Endodermal cell (in vitro differentiated cells): ENCODE results near the gene MMP24. TPM values are rescaled to one million over a fixed set of nuclear protein-coding genes. Genes with fewer than 3 reads are reported as not detected.
A peak's percentile ranks its signal among the peaks of the same experiment; 100 is the strongest.

Source experiments
- DNase-seq: peaks from one replicate; pipeline ENCODE4 v3.0.0-alpha.2; 2017
- H3K27ac ChIP-seq: 2 replicates; pipeline ENCODE4 v1.5.1; 2013; ENCODE audit warnings: mild to moderate bottlenecking, low read depth, low read length, moderate library complexity
- H3K27me3 ChIP-seq: 2 replicates; pipeline ENCODE4 v1.6.1; 2013; ENCODE audit warnings: mild to moderate bottlenecking, low read length, moderate library complexity; ENCODE audit not compliant: insufficient read depth, control insufficient read depth, poor library complexity, severe bottlenecking
- H3K36me3 ChIP-seq: 2 replicates; pipeline ENCODE4 v1.7.0; 2013; ENCODE audit warnings: mild to moderate bottlenecking, low read length, moderate library complexity; ENCODE audit not compliant: control insufficient read depth, insufficient read depth
- H3K4me1 ChIP-seq: one replicate; pipeline ENCODE4 v1.7.0; 2013; ENCODE audit warnings: low read length; ENCODE audit not compliant: control insufficient read depth, insufficient read depth
- H3K4me3 ChIP-seq: 2 replicates; pipeline ENCODE4 v1.5.1; 2013; ENCODE audit warnings: mild to moderate bottlenecking, low read length, moderate library complexity
- H3K9ac ChIP-seq: 2 replicates; pipeline ENCODE4 v1.6.1; 2013; ENCODE audit warnings: mild to moderate bottlenecking, low read length, moderate library complexity; ENCODE audit not compliant: poor library complexity, severe bottlenecking; ENCODE audit errors: extremely low read depth
- H3K9me3 ChIP-seq: 2 replicates; pipeline ENCODE4 v1.6.1; 2013; ENCODE audit warnings: mild to moderate bottlenecking, low read length, moderate library complexity; ENCODE audit not compliant: control insufficient read depth
- H3K27ac Mint-ChIP-seq: 2 replicates; pipeline ENCODE4 v1.8.0; 2020; ENCODE audit warnings: mixed read lengths
- H3K27me3 Mint-ChIP-seq: 2 replicates; pipeline ENCODE4 v1.8.0; 2021; ENCODE audit warnings: mild to moderate bottlenecking, mixed read lengths; ENCODE audit not compliant: insufficient read depth
- H3K36me3 Mint-ChIP-seq: 2 replicates; pipeline ENCODE4 v1.8.0; 2020; ENCODE audit warnings: low read depth, mixed read lengths
- H3K4me1 Mint-ChIP-seq: 2 replicates; pipeline ENCODE4 v1.8.0; 2020; ENCODE audit warnings: mixed read lengths
- H3K4me3 Mint-ChIP-seq: 2 replicates; pipeline ENCODE4 v1.8.0; 2020; ENCODE audit warnings: mild to moderate bottlenecking, moderate library complexity, mixed read lengths
- H3K9me3 Mint-ChIP-seq: 2 replicates; pipeline ENCODE4 v1.8.0; 2020; ENCODE audit warnings: mild to moderate bottlenecking, mixed read lengths
- CTCF ChIP-seq: fragments of 200-600 bp; sonication (generic); conservative IDR thresholded peaks from 2 replicates; pipeline ENCODE4 v1.5.0; 2021; ENCODE audit warnings: antibody characterized with exemption, mild to moderate bottlenecking
- WGBS, 2 experiments: methylation state at CpG; one replicate each; pipeline versions ENCODE4 v1.1.5 to v1.1.7; 2013; ENCODE audit warnings: missing lambda C conversion rate in 2 of 2, mixed read lengths in 1 of 2; ENCODE audit not compliant: insufficient coverage in 1 of 2, insufficient read length in 1 of 2; 5-methylcytosine and 5-hydroxymethylcytosine counted together
- total RNA-seq, 2 donors: library from RNA; stranded (reverse); fragmentation: NEBNext Ultra II Directional in 1 of 2; extraction: Animal tissue kit (Norgen Biotek cat#: 25700) in 1 of 2; gene quantifications; 2 replicates in 1 of 2; 3 replicates in 1 of 2; pipeline ENCODE4 v1.2.1, GENCODE V29; 2021

The MMP24 gene
- total RNA-seq, 2 donors from 2014 or later = 1.3 to 5.9 TPM

GRCh38 chr20:35319871-35320197, 93.3 kb downstream of the MMP24 start:
- Mint-ChIP-seq H3K9me3 (no peaks in the 10 kb centered on the region), H3K27ac (no peak overlapping the region), H3K36me3 (peaks cover 4% of the 10 kb centered on the region), H3K4me1 (peaks cover 13% of the 10 kb centered on the region), H3K4me3 (no peak overlapping the region), H3K27me3 (no peaks in the 10 kb centered on the region)
- DNase-seq = no peak
- Histone ChIP-seq H3K9me3 (no peaks in the 10 kb centered on the region), H3K4me1 (no peaks in the 10 kb centered on the region), H3K27me3 (no peaks in the 10 kb centered on the region), H3K4me3 (no peak overlapping the region), H3K27ac (no peak overlapping the region), H3K9ac (no peak overlapping the region), H3K36me3 (peaks cover 4% of the 10 kb centered on the region)
- TF ChIP-seq CTCF = no peak

- H3K27ac Mint-ChIP-seq = no peak overlapping the region
- Histone ChIP-seq H3K27ac (no peak overlapping the region), H3K4me1 (no peaks in the 10 kb centered on the region), H3K9me3 (no peaks in the 10 kb centered on the region), H3K27me3 (no peaks in the 10 kb centered on the region), H3K9ac (no peak overlapping the region), H3K4me3 (no peak overlapping the region), H3K36me3 (peaks cover 4% of the 10 kb centered on the region)
- TF ChIP-seq CTCF = no peak
- 98 to 100% methylated on average over 3 of the region's 3 CpGs for WGBS, 2 experiments
- H3K4me3 Mint-ChIP-seq = no peak overlapping the region
- H3K36me3 Mint-ChIP-seq = peaks cover 6% of the 10 kb centered on the region
- no peaks in the 10 kb centered on the region for H3K9me3 Mint-ChIP-seq
- H3K4me1 Mint-ChIP-seq = peaks cover 7% of the 10 kb centered on the region
- H3K27me3 Mint-ChIP-seq = no peaks in the 10 kb centered on the region
- no peak for DNase-seq
These were observed 94.1 kb downstream of the MMP24 start for GRCh38 chr20:35320396-35321126.

GRCh38 chr20:35325401-35325800, 98.9 kb downstream of the MMP24 start:
- H3K9me3 ChIP-seq = no peaks in the 10 kb centered on the region
- H3K4me1 Mint-ChIP-seq = peaks cover 19% of the 10 kb centered on the region

More at GRCh38 chr20:35325401-35325800, 98.9 kb downstream of the MMP24 start:
- Histone ChIP-seq H3K4me1 (peaks cover 7% of the 10 kb centered on the region), H3K4me3 (no peak overlapping the region), H3K36me3 (peaks cover 4% of the 10 kb centered on the region), H3K9ac (no peak overlapping the region), H3K27ac (peak overlapping the region; percentile 88), H3K27me3 (no peaks in the 10 kb centered on the region)
- Mint-ChIP-seq H3K27ac (no peak overlapping the region), H3K4me3 (no peak overlapping the region), H3K27me3 (no peaks in the 10 kb centered on the region), H3K9me3 (no peaks in the 10 kb centered on the region), H3K36me3 (peaks cover 6% of the 10 kb centered on the region)
- DNase-seq = no peak
- WGBS, 2 experiments = 87 to 89% methylated on average over 6 of the region's 6 CpGs
- no peak for TF ChIP-seq CTCF
